GM19099 (cell line): ENCODE results near the gene ZZZ3.

Experiments used
- POLR2A ChIP-seq: IDR thresholded peaks from 3 replicates; pipeline ENCODE4 v1.6.1; 2011; ENCODE audit warnings: low read depth; ENCODE audit not compliant: insufficient read length; ENCODE audit errors: extremely low read depth

The ZZZ3 gene

DNA sequence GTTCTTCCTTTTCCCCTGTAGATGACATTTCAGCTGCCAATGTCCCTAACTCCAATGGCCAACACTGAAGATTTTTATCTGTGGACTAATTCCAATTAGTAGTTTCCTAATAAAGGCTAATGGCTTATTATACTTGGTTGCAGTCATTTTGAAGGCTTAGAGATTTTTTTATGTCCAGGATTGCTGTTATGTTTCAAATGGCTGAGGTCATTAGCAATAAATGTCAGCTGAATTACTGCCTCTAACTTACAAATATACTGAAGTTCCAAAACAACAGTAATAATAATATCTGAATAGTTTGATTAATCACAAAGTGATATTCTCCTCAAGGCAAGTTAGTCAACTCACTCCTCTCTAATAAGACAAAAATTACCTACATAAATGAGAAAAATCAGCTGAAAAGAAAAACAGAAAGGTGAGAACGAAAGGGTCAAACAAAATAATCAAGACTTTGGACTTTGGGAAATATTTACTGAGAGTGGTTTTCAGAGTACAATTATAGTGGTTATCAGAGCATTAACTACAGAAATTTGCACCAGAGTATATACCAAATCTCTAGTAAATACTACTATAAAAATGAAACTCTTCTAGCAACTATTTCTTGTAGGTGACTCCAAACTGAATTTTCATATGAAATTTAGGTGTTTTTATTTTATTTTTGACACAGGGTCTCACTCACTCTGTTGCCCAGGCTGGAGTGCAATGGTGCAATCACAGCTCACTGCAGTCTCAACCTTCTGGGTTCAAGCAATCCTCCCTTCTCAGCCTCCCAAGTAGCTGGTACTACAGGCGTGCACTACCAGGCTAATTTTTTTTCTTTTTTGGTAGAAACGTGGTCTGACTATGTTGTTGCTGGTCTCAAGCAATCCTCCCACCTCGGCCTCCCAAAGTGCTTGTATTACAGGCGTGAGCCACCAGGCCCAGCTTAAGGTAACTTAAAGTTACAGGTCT lies 3.5 kb downstream of the ZZZ3 start:
- no peak for TF ChIP-seq POLR2A

DNA sequence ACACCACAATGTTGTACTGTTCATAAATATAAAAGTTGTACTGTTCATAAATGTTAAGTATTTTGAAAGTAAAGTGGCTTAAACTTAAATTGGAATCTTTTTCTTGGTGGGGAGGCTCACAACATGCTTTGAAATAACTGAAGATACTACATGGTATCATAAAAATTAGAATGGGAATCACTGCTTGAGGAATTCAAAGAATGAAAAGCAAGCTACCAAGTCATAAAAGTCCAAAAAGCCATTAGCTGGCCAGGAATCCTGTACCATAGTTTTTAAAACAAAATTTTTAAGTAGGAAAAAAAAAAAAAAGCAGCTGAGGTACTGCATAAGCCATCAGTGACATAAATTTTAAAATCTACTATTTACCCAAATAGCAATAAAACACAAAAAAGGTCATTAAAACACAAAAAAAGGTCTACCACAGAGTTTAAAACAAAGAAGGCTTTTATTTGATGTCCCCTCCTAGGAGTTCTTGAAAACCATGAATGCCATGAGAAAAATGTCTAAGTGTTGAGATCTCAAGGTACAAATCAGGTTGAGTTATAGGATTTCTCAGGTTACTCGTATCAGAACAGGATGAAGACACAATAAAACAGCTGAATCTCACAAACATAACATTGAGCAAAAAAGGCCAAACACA lies 8.6 kb downstream of the ZZZ3 start:
- TF ChIP-seq POLR2A = no peak

DNA sequence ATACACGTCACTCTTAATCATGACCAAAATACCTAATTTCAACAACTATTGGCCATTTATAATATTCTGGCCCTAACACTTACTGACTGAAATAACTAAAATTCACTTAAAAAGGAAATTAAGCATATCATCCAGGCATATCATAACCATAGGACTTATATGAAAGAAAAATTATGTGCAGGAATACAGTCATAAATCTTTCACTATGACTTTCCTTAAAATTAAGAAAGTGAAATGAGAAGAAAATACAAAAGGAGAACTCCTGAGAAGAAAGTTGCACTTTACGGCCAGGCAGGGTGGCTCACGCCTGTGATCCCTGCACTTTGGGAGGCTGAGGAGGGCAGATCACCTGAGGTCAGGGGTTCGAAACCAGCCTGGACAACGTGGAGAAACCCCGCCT lies 9.4 kb downstream of the ZZZ3 start:
- TF ChIP-seq POLR2A = no peak

DNA sequence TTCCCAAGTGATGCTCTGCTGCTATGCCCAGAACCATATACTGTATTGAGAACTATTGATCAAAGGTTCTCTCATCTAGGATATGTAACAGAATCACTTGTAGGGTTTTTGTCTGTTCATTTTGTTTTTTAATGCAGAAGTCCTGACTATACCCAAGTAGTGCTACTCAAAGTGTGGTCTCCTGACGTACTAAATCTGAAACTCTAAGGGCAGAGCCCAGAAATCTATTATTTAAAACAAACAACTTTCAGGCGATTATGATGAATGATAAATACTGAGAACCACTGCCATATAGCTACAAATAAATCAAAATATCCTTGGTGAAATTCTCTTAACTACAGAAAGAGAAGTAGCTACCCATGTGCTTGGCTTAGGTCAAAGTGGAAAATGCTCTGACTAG lies 10.1 kb downstream of the ZZZ3 start:
- no peak for TF ChIP-seq POLR2A

DNA sequence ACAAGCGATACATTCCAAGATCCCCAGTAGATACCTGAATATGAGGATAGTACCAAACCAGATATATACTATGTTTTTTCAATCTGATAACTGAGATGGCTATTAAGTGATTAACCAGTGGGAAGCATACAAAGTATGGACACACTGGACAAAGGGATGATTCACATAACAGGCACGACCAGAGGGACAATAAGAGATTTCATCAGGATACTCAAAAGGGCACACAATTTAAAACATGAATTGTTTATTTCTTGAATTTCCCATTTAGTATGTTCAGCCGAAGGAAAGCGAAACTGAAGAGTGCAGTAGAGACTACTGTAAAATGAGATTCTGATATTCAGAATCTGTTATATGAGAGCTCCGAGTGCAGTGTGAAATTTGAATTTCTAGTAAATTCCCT lies 10.6 kb downstream of the ZZZ3 start:
- TF ChIP-seq POLR2A = no peak

DNA sequence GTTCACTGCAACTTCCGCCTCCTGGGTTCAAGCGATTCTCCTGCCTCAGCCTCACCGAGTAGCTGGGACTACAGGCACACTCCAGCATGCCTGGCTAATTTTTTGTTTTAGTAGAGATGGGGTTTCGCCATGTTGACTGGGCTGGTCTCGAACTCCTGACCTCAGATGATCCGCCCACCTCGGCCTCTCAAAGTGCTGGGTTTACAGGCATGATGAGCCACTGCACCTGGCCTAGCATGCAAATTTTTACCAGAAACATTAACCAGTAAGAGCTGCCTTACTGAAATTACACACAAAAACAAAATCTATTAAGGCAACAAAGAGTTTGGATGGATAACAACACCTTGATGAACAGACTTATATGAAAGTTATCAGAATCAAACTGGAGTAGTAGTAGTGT lies 12.1 kb downstream of the ZZZ3 start:
- TF ChIP-seq POLR2A = no peak

DNA sequence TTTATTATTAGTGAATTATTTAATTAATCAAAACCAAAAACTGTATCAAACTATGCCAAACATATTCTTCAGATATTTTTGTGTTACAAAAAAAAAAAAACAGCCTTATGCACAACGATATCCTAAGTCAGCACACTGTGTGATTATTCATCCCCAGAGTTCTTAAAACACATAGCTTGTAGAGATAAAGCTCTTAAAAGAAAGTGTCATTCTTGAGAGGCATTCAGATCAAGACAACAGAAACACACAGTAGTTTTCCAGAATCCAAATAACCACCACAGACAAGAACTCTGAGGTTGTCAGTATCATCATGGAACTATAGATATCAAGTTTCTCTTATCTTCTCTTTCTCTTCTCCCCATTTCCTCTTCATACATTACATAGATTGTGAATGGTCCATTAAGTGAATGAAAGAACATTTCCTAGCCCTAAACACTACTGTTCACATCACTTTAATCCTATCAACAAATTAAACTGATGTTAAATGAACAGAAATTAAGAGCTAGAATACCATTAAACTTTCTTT lies 13.5 kb downstream of the ZZZ3 start:
- TF ChIP-seq POLR2A = no peak

DNA sequence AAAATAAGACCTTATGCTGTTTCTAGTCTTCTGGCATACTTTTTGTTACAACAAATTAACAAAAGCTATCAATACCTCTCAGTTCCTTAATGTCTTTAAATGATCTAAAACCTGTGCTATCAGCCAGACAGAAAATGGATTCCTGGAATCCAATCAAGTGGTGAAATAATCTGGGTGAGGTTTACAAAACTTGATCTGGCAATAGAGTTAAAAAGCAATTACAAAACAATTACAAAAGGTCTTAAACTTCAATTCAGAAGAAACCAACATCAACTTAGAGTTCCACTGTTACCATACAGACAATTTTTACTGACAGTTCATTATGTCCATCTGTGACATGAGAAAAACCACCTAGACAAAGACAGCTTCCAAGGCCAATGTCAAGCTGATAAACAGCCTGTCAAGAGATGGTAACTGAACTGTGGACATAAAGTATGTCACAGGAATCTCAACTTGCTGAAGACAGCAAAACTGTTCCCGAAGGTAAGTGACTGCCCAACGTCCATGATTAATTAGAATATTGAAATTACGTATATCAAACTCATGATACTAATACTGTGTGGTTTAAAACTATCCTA lies 17.4 kb downstream of the ZZZ3 start:
- no peak for TF ChIP-seq POLR2A

DNA sequence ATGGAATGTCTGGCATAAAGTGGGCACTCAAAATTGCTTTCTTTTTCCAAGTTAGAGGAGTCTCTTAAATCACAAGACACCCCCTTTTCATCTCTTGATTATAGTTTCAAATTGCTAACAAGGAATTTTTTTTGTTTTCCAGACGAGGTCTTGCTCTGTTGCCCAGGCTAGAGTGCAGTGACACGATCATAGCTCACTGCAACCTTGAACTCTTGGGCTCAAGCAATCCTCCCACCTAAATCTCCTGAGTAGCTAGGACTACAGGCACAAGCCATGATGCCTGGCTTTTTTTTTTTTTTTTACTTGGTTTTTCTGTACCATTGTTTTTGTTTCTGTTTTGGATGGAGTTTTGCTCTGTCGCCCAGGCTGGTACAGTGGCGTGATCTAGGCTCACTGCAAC lies 20.8 kb downstream of the ZZZ3 start:
- TF ChIP-seq POLR2A = no peak

DNA sequence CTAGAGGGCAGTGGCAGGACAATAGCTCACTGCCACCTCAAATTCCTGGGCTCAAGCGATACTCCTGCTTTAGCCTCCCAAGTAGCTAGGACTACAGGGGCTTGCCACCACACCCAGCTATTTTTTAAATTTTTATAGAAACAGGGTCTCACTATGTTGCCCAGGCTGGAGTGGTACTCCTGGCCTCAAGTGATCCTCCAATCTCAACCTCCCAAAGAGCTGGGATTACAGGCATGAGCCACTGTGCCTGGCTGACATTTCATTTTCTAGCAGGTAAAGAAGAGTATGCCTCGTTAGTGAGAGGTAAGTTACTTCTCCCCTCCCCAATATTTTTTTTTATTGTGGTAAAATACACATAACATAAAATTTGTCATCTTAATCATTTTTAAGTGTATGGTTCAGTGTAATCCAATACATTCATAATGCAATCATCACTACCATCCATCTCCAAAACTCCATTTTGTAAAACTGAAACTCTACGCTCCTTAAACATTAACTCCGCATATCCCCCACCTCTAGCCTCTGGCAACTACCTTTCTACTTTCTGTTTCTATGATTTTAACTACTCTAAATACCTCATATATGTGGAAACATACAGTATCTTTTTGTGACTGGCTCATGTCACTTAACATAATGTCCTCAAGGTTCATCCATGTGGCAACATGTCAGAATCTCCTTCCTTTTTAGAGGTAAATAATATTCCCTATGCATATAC lies 22.4 kb downstream of the ZZZ3 start:
- TF ChIP-seq POLR2A = no peak

DNA sequence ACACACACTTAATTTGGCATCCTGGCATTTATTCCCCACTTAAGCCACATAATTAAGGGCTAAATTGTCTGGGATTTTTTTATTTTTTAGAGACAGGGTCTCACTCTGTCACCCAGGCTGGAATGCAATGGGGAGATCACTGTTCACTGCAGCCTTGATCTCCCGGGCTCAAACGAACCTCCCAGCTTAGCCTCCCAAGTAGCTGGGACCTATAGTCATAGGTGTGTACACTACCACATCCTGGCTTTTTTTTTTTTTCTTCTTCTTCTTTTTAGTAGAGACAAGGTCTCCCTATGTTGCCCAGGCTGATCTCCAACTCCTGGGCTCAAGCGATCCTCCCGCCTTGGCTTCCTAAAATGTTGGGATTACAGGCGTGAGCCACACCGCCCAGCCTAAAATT lies 24.2 kb downstream of the ZZZ3 start:
- no peak for TF ChIP-seq POLR2A

DNA sequence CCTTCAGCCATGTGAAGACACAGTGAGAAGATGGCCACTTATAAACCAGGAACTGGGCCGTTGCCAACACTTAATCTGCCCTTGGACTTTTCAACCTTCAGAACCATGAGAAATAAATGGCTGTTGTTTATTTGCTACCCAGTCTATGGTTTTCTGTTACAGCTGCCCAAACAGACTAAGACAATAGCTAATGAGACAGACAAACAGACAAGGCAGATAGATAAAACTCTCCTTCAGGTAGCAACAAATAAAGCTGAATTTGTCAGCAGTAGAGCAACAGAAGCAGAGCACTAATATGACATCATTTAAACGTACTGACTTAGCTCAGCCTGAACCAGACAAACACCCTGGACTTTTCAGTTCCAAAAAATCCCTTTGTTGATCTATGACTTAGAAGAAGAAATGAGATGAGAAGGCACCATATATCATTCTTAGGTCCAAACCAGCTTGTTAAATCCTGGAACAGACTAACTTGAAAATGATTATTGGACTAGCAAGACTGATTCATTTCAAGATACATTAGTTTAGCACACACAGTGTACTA lies 27.0 kb downstream of the ZZZ3 start:
- TF ChIP-seq POLR2A = no peak

DNA sequence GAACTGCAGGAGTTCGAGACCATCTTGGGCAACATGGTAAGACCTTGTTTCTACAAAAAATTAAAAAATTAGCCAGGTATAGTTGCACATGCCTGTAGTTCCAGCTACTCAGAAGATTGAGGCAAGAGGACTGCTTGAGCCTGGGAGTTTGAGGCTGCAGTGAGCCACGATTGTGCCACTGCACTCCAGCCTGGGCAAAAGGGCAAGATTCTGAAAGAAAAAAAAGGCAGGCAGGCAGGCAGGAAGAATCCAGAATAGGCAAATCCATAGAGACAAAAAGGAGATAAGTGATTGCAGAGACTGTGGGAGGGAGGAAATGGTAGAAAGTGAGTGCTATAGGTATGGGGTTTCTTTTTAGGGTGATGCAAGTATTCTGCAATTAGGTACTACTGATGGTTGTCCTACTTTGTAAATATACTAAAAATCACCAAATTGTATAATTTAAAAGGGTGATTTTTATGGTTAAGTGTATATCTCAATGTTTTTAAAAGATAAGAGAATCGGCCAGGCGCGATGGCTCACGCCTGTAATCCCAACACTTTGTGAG lies 29.4 kb downstream of the ZZZ3 start:
- TF ChIP-seq POLR2A = no peak

DNA sequence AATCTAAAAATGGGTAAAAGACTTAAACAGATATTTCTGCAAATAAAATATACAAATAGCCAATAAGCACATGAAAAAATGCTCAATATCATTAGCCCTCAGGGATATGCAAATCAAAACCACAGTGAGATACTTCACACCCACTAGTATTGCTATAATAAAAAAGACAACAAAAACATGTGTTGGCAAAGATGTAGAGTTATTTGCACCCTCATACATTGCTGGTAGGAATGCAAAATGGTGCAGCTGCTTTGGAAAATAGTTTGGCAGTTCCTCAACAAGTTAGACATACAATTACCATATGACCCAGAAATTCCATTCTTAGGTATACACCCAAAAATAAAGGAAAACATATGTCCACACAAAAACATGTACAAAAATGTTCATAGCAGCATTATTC lies 30.2 kb downstream of the ZZZ3 start:
- no peak for TF ChIP-seq POLR2A
